HG03520 (cell line): ENCODE data around the gene VTCN1.
A peak's percentile ranks its signal among the peaks of the same experiment; 100 is the strongest.
"Not testable (repeated sequence)": the region's sequence is repeated elsewhere in the genome, so short reads cannot be mapped to it uniquely, and the experiment has no call there.

ENCODE experiments used
- ATAC-seq: cut with Tn5 transposase; IDR thresholded peaks from one replicate; pipeline ENCODE4 v1.9.1; 2021; ENCODE audit warnings: mild to moderate bottlenecking, moderate library complexity; ENCODE audit not compliant: unreplicated experiment

Gene VTCN1

DNA sequence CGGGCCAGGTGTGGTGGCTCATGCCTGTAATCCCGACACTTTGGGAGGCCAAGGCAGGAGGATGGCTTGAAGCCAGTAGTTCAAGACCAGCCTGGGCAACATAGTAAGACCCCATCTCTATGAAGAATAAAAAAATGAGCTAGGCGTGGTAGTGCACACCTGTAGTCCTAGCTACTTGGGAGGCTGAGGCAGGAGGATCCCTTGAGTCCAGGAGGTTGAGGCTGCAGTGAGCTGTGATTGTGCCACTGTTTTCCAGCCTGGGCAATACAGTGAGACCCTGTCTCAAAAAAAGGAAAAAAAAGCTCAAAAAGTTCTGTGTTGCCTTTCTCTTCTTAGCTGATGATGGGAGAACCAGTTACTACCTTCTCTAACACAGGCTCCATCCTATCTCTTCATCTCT lies 108.9 kb downstream of the VTCN1 start:
- ATAC-seq, result not testable (repeated sequence)

DNA sequence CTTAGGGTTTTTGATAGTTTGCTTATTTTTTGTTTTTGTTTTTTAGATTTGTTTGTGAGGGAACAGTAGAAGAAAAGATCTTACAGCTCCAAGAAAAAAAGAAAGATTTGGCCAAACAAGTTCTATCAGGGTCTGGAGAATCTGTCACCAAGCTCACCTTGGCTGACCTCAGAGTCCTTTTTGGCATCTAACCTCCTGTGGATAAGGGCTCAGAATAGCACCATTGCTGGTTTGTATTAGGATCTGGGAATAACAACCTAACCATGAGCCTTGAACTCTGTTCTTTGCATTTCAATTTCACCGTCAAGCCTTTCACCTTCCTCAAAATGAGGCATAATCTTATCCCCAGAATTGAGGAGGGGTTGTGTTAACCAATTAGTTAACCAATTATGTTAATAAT lies 109.4 kb downstream of the VTCN1 start:
- ATAC-seq, result no peak

DNA sequence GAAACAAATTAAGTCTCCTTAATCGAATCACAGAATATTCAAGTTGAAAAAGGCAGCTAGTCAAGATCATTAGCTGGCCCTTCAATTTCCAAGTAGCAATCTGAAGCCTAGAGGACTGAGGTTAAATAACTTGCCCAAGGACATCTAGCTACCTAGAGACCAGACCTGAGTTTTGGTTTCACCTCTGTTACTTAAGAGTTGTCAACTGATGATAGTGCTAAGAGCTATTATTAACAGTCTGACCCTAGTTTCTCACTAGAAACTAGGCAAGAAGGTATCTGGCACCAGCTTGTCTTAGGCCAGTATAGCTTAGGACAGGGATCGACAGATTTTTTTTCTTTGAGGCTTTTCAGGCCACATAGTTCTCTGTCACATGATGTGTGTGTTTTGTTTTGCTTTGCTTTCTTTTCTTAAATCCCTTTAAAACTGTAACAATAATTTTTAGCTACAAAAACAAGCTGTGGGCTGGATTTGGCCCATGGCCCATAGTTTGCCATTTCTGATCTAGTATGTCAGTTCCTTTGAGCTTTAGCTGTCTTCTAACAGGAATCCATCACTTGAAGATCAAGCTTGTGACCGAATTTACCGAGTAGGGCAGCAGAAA lies 112.3 kb downstream of the VTCN1 start:
- ATAC-seq, result no peak

DNA sequence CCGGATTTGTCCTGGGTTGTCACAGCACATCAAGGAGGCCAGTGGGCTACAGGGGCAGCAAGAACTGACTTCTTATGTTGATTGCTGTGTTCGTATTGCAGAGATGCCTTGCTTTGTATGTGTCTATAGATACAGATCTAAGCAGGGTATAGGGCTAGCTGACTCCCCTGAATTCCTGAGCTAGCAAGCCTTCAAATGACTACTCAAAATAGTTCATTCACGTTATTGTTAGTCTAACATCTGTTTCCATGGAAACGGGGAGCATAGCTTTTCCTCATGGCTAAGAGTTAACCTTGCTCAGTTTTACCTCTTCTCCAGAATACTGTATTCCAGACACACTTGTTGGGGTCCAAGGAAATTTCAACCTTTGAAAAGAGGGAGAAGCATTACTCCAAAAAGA lies 113.3 kb downstream of the VTCN1 start:
- ATAC-seq, result no peak

DNA sequence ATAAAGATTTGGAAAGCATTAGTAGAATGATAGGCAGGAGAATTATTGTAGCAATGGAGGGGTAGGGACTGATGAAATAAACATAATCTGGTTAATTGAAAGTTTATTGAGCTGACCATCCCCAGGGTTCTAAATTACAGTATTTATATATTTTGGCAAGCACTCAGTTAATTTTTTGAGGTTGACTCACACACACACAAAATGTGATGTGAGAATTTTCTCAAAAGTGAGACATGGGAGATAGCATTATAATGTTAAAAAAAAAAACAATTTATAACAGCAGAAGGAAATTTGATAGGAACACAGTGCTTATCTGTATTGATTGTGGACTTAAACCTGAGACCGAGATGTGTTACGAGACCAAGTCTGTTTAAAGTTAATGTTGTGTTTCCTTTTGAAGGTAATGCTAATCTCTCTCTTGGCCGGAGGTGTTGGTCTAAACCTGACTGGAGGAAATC lies 113.7 kb downstream of the VTCN1 start:
- ATAC-seq, result no peak

DNA sequence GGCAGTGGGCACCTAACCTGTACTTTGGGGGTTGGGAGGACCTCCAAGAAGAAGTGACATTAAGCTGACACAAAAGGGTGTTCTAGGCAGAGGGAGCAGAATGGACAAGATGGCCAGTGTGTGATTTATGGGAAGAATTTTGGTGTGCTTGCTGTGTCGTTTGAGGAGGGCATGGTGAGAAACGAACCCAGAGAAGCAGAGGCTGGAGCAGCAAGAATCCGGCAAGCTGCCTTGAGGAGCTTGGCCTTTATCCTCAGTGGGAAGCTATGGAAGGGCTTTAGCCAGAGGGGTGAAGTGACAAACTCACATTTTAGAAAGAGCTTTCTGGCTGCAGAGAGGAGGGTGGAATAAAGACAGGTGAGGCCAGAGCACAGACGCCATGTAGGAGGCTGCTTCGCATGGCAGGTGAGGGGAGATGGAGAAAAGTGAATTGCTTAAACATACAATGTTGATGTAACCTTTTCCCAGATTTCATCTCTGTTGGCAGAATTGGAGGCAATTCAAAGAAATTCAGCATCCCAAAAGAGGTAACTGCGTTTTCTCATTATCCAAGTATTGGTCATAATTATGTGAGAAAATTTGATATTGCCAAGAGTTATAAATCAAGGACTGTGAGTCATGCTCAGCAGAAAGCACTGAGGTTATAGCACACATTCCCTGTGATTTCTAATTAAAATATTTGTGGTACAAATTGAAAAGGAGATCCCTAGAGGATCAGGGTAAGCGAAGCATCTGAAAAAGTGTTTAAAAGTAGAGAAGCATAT lies 115.7 kb downstream of the VTCN1 start:
- no peak for ATAC-seq

DNA sequence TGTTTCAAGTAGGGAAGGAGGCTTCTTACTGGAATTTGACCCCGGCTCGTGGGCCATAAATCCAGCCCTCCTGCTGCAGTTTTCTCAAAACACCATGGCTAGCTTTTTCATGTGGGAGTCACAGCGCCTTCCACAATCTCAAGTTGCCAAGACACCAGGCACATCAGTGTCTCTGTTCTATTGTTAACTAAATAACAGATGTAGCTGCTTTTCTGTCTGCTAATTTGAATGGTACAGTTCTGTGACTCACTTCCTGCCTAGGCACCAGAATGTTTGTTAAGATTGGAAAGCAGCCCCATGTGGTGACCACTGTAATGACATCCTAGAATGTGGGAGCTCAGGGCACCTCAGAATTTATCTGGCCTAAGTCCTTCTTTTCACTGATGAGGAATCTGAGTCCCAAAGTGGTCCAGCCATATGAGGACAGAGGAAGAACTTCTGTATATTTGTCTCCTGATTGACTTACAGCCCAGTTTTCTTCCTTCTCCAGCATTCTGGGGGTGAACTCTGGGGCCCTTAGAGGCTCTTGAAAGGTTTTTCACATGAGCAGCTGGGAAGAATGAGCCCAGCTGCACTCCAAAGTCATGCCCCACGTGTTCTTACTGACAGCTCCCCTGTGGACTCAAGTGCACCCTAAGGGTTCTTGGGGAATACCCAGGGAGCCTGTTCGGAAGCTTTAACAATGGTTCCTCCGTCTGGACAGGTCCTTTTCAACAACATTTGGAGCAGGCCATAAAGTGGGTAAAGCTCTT lies 116.7 kb downstream of the VTCN1 start:
- peak; percentile 68 for ATAC-seq
